ENCODE data around the gene KLF5. TPM values are rescaled to one million over a fixed set of nuclear protein-coding genes. Genes with fewer than 3 reads are reported as not detected.

The KLF5 gene
- total and polyA plus RNA-seq, 7 donors, result 8.0 to 48.2 (median 11.6) TPM

GRCh38 chr13:73077865-73078264 is 19.1 kb downstream of the KLF5 start:
- no peaks in the 10 kb centered on the region for H3K4me1 ChIP-seq
- DNase-seq, result no peak
- ATAC-seq, result peak in 2 of 4 donors; percentile 5 to 17
- peaks cover 0 to 21% of the 10 kb centered on the region in 2 donors for H3K36me3 ChIP-seq (ENCODE audit: insufficient read depth in 1 of 2, low read depth in 1 of 2)
- H3K4me3 ChIP-seq, result no peak overlapping the region
- TF ChIP-seq, protein P1, sequence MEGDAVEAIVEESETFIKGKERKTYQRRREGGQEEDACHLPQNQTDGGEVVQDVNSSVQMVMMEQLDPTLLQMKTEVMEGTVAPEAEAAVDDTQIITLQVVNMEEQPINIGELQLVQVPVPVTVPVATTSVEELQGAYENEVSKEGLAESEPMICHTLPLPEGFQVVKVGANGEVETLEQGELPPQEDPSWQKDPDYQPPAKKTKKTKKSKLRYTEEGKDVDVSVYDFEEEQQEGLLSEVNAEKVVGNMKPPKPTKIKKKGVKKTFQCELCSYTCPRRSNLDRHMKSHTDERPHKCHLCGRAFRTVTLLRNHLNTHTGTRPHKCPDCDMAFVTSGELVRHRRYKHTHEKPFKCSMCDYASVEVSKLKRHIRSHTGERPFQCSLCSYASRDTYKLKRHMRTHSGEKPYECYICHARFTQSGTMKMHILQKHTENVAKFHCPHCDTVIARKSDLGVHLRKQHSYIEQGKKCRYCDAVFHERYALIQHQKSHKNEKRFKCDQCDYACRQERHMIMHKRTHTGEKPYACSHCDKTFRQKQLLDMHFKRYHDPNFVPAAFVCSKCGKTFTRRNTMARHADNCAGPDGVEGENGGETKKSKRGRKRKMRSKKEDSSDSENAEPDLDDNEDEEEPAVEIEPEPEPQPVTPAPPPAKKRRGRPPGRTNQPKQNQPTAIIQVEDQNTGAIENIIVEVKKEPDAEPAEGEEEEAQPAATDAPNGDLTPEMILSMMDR (IDR thresholded peaks at IDR 0.05), result no peak
- H3K9me3 ChIP-seq, result no peaks in the 10 kb centered on the region
- no peaks in the 10 kb centered on the region for H3K27me3 ChIP-seq (ENCODE audit: insufficient read depth in 3 of 3, low read length in 2 of 3)
- intact Hi-C loops (cut with DNase I), result no loop called here
- no peak overlapping the region for H3K27ac ChIP-seq
- WGBS, 3 donors, result 73 to 75% (median 74%) methylated on average over 9 of the region's 9 CpGs

DNA sequence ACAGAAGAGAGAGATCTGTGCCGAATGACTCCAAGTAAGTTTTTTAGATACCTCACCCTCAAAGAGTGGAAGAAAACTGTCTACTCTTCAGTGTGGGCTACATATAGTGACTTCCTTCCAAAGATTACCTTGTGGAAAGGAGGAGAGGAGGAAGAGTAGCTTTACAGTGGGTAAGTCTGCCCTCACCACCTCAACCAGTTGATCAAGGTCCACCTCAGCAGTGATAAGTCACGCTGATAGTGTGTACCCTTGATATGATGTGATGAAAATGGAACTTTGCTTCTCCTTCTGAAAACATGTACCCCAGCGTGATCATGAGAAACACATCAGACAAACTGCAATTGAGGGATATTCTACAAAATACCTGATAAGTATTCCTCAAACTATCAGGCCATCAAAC is 20.6 kb downstream of the KLF5 start:
- Histone ChIP-seq H3K27me3 (ENCODE audit: insufficient read depth in 3 of 3, low read length in 2 of 3) (no peaks in the 10 kb centered on the region), H3K4me3 (no peak overlapping the region), H3K36me3 (ENCODE audit: insufficient read depth in 1 of 2, low read depth in 1 of 2) (peaks cover 0 to 21% of the 10 kb centered on the region in 2 donors), H3K27ac (no peak overlapping the region), H3K4me1 (no peaks in the 10 kb centered on the region), H3K9me3 (no peaks in the 10 kb centered on the region)
- ATAC-seq, result peak in 1 of 4 donors; percentile 18
- WGBS, 3 donors, result 91 to 97% (median 94%) methylated on average over 3 of the region's 3 CpGs
- TF ChIP-seq, protein P1 (IDR thresholded peaks at IDR 0.05), result no peak
- intact Hi-C loops (cut with DNase I), result no loop called here
- no peak for DNase-seq

- Histone ChIP-seq H3K36me3 (ENCODE audit: insufficient read depth in 1 of 2, low read depth in 1 of 2) (peaks cover 0 to 16% of the 10 kb centered on the region in 2 donors), H3K4me1 (no peaks in the 10 kb centered on the region), H3K4me3 (no peak overlapping the region), H3K27ac (no peak overlapping the region), H3K27me3 (ENCODE audit: insufficient read depth in 3 of 3, low read length in 2 of 3) (no peaks in the 10 kb centered on the region), H3K9me3 (no peaks in the 10 kb centered on the region)
- no peak for DNase-seq
- 61 to 66% (median 64%) methylated on average over 4 of the region's 4 CpGs for WGBS, 3 donors
- TF ChIP-seq, protein P1 (IDR thresholded peaks at IDR 0.05), result no peak
- intact Hi-C loops (cut with DNase I), result no loop called here
- peak in 2 of 4 donors; percentile 30 to 32 for ATAC-seq
Measured at GRCh38 chr13:73081256-73081915, 22.6 kb downstream of the KLF5 start.

- DNase-seq (no peak), ATAC-seq (no peak)
- intact Hi-C loops (cut with DNase I), result no loop called here
- no peak overlapping the region for H3K4me3 ChIP-seq
- peaks cover 0 to 6% of the 10 kb centered on the region in 2 donors for H3K36me3 ChIP-seq (ENCODE audit: insufficient read depth in 1 of 2, low read depth in 1 of 2)
- H3K27ac ChIP-seq, result no peak overlapping the region
- WGBS, 3 donors, result 64 to 69% (median 65%) methylated on average over 5 of the region's 5 CpGs
- H3K4me1 ChIP-seq, result no peaks in the 10 kb centered on the region
- H3K9me3 ChIP-seq, result no peaks in the 10 kb centered on the region
- no peaks in the 10 kb centered on the region for H3K27me3 ChIP-seq (ENCODE audit: insufficient read depth in 3 of 3, low read length in 2 of 3)
- TF ChIP-seq, protein P1 (IDR thresholded peaks at IDR 0.05), result no peak
Measured at GRCh38 chr13:73082471-73082870, 23.7 kb downstream of the KLF5 start.

GRCh38 chr13:73082895-73083294 is 24.1 kb downstream of the KLF5 start:
- Histone ChIP-seq H3K4me3 (no peak overlapping the region), H3K36me3 (ENCODE audit: insufficient read depth in 1 of 2, low read depth in 1 of 2) (peaks cover 0 to 1% of the 10 kb centered on the region in 2 donors), H3K27me3 (ENCODE audit: insufficient read depth in 3 of 3, low read length in 2 of 3) (no peaks in the 10 kb centered on the region), H3K27ac (no peak overlapping the region), H3K9me3 (no peaks in the 10 kb centered on the region), H3K4me1 (no peaks in the 10 kb centered on the region)
- no peak for DNase-seq
- TF ChIP-seq, protein P1 (IDR thresholded peaks at IDR 0.05), result no peak
- no peak for ATAC-seq
- WGBS, 3 donors, result 79 to 81% (median 81%) methylated on average over 4 of the region's 4 CpGs
- intact Hi-C loops (cut with DNase I), result no loop called here

Data from psoas muscle (tissue), 8 donors.